Osteocyte (in vitro differentiated cells): Measurements from ENCODE around the gene TUBB2B. TPM values are rescaled to one million over a fixed set of nuclear protein-coding genes. Genes with fewer than 3 reads are reported as not detected.
"Not testable (repeated sequence)": the region's sequence is repeated elsewhere in the genome, so short reads cannot be mapped to it uniquely, and the experiment has no call there.

Experiments used
- DNase-seq: peaks from one replicate; pipeline ENCODE4 v3.0.0; 2021; ENCODE audit warnings: mixed read lengths; ENCODE audit not compliant: unreplicated experiment; ENCODE audit errors: extremely low spot score
- H3K27ac Mint-ChIP-seq: one replicate; pipeline ENCODE4 v1.8.0; 2021; ENCODE audit warnings: mild to moderate bottlenecking, mixed read lengths; ENCODE audit not compliant: unreplicated experiment
- H3K27me3 Mint-ChIP-seq: one replicate; pipeline ENCODE4 v1.8.0; 2021; ENCODE audit warnings: mixed read lengths; ENCODE audit not compliant: unreplicated experiment
- H3K36me3 Mint-ChIP-seq: one replicate; pipeline ENCODE4 v1.8.0; 2021; ENCODE audit warnings: mixed read lengths; ENCODE audit not compliant: unreplicated experiment
- H3K4me1 Mint-ChIP-seq: one replicate; pipeline ENCODE4 v1.8.0; 2021; ENCODE audit warnings: mixed read lengths; ENCODE audit not compliant: unreplicated experiment
- H3K4me3 Mint-ChIP-seq: one replicate; pipeline ENCODE4 v1.8.0; 2021; ENCODE audit warnings: mild to moderate bottlenecking, moderate library complexity, mixed read lengths; ENCODE audit not compliant: unreplicated experiment
- H3K9me3 Mint-ChIP-seq: one replicate; pipeline ENCODE4 v1.8.0; 2021; ENCODE audit warnings: mixed read lengths; ENCODE audit not compliant: unreplicated experiment
- total RNA-seq: library from RNA; stranded (reverse); gene quantifications from 2 replicates; pipeline ENCODE4 v1.2.1, GENCODE V29; 2021
- TF ChIP-seq, protein P1 (sequence below): fragments of 200-600 bp; sonication (generic); IDR thresholded peaks from 2 replicates; pipeline ENCODE4 v1.5.0; 2021; ENCODE audit warnings: antibody characterized with exemption, mild to moderate bottlenecking, moderate library complexity

The TUBB2B gene
- total RNA-seq, 1 donor from 2014 or later, result 61.7 TPM

DNA sequence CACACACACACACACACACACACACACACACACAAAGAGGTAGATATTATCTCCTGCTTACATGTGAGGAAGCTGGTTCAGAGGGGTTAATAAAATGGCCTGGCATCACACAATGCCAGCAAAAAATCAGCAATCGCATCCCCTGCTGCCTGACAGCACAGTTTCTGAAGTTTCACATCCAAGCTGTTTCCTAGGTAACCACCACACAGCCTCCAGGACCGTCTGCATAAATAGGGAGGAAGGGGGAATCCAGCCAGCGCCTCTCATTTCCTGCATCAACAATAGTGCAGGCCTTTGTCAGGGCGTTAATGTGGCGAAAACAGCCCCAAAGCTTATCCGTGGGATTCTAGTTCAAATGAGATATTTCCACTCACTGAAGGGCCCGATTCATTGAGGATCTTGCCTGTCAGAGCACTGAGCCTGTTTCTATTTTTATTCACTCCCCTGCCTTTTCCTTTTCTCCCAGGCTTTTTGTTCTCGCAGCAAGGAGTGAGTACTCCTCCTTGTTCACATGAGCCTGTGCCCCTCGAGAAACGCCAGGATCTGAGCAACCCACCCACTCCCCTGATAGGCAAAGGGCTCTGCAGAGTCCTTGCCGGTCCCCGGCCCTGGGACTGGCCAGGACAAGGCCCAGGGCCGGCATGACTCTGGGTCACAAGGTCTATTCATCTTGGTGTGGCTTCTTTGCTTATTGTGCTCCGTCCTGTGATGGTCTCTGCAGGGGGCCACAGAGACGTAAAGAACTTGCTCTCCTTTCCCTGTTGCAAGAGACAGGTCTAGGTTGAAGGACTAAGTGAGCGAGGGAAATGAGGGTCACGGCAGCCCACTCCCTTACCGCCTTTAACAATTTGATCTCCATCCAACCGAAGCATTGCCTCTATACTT lies 32.7 kb downstream of the TUBB2B start:
- H3K9me3 Mint-ChIP-seq, result no peaks in the 10 kb centered on the region
- no peak overlapping the region for H3K4me3 Mint-ChIP-seq
- no peak for DNase-seq

DNA sequence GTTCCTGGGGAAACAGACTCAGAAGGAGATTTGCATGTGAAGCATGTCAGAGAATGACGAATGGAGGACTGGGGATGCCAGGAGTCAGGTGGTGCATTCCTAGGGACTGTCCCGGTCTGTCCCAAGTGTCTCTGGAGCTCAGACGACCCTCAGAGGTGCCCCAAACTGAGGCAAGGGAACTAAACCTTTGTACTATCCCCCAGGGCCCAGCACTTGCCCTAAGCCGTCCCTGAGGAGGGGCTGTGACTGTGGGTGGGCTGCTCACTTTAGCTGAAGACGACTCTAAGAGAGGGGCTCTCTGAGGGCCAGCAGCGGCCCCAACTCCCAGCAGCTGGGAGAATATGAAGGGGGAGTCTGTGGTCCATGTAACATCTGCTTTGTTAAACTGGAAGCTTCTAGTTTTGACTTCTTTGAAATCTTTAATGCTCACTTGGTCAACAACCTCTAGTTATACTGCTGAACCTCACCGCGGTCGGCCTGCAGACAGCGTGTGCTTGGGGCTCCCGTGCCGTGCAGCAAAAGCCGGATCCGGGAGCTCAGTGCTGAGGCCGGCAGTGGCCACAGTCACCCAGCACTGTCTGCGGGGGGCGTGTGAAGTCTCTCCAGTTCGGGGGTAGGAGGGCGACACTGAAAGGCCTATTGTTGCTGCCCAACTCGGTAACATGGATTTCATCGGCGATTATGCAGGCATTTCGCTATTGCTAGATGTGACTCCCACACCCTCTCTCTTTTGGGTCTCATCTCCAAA lies 34.2 kb downstream of the TUBB2B start:
- H3K9me3 Mint-ChIP-seq, result no peaks in the 10 kb centered on the region
- H3K4me1 Mint-ChIP-seq, result no peaks in the 10 kb centered on the region
- H3K4me3 Mint-ChIP-seq, result no peak overlapping the region
- H3K27ac Mint-ChIP-seq, result no peak overlapping the region
- DNase-seq, result no peak
- no peaks in the 10 kb centered on the region for H3K27me3 Mint-ChIP-seq
- TF ChIP-seq, protein P1, sequence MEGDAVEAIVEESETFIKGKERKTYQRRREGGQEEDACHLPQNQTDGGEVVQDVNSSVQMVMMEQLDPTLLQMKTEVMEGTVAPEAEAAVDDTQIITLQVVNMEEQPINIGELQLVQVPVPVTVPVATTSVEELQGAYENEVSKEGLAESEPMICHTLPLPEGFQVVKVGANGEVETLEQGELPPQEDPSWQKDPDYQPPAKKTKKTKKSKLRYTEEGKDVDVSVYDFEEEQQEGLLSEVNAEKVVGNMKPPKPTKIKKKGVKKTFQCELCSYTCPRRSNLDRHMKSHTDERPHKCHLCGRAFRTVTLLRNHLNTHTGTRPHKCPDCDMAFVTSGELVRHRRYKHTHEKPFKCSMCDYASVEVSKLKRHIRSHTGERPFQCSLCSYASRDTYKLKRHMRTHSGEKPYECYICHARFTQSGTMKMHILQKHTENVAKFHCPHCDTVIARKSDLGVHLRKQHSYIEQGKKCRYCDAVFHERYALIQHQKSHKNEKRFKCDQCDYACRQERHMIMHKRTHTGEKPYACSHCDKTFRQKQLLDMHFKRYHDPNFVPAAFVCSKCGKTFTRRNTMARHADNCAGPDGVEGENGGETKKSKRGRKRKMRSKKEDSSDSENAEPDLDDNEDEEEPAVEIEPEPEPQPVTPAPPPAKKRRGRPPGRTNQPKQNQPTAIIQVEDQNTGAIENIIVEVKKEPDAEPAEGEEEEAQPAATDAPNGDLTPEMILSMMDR, result no peak
- H3K36me3 Mint-ChIP-seq, result no peaks in the 10 kb centered on the region

More for the DNA sequence above, 32.7 kb downstream of the TUBB2B start:
- no peaks in the 10 kb centered on the region for H3K4me1 Mint-ChIP-seq
- TF ChIP-seq, protein P1, result no peak
- H3K27ac Mint-ChIP-seq, result no peak overlapping the region
- no peaks in the 10 kb centered on the region for H3K27me3 Mint-ChIP-seq
- no peaks in the 10 kb centered on the region for H3K36me3 Mint-ChIP-seq

DNA sequence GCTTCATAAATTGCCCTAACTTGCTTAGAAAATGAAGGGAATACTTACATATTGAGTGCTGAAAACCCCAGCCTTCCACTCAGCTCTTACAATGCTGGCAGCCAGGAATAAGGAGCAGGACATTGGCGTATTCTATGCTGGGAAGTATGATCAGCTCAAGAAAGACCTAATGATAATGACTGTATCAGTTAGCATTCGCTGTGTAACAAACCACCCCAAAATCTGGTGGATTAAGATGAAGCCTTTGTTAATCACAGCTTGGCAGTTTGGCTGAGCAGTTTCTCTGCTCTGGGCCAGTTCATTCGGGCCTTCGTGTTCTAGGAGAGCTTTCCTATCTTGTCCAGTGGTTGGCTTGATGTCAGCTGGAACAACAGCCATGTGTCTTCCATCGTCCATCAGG lies 36.7 kb downstream of the TUBB2B start:
- Mint-ChIP-seq H3K36me3 (no peaks in the 10 kb centered on the region), H3K4me3 (no peak overlapping the region), H3K27ac (no peak overlapping the region), H3K27me3 (no peaks in the 10 kb centered on the region), H3K4me1 (no peaks in the 10 kb centered on the region), H3K9me3 (no peaks in the 10 kb centered on the region)
- TF ChIP-seq, protein P1, result no peak
- DNase-seq, result no peak

DNA sequence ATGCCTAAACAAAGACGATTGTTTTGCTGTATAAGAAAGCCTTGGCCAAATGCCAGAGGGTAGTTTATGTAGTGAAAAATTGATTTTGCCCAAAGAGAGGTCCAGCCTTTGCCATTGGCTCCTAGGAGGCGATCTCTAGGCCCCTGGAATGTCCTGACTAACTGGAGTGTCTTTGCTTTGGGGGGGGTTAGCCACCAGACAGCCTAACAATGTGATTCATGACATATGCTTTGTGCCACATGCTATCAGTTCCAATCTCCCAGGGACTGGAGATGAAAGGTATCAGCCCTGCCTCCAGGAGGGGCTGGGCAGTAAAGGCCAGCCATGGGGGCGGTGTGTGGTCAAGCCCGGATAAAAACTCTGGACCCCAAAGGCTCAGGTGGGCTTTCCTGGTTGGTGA lies 37.4 kb downstream of the TUBB2B start:
- H3K27ac Mint-ChIP-seq, result no peak overlapping the region
- no peaks in the 10 kb centered on the region for H3K36me3 Mint-ChIP-seq
- no peaks in the 10 kb centered on the region for H3K27me3 Mint-ChIP-seq
- H3K9me3 Mint-ChIP-seq, result no peaks in the 10 kb centered on the region
- no peaks in the 10 kb centered on the region for H3K4me1 Mint-ChIP-seq
- TF ChIP-seq, protein P1, result no peak
- H3K4me3 Mint-ChIP-seq, result no peak overlapping the region
- no peak for DNase-seq

DNA sequence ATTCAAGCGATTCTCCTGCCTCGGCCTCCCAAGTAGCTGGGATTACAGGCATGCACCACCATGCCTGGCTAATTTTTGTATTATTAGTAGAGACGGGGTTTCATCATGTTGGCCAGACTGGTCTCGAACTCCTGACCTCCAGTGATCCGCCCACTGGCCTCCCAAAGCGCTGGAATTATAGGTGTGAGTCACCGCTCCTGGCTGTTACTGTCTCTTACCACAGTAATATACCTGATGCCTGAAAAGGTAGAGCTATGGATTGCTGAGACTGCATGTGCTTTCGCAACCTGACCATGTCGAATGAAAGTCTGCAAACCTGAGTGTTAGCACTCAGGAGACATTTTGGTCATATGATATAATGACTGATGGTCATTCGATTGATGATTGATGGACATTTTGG lies 38.3 kb downstream of the TUBB2B start:
- not testable (repeated sequence) for H3K36me3 Mint-ChIP-seq, DNase-seq, H3K27me3 Mint-ChIP-seq, H3K4me1 Mint-ChIP-seq, H3K27ac Mint-ChIP-seq, H3K4me3 Mint-ChIP-seq, H3K9me3 Mint-ChIP-seq
